ENCODE results near the gene RALY. TPM values are rescaled to one million over a fixed set of nuclear protein-coding genes. Genes with fewer than 3 reads are reported as not detected.

RALY gene
- total RNA-seq, 1 experiment from 2014 or later = 119 TPM

- ChIA-PET POLR2A (no interaction called here), RAD21 (ENCODE audit: low non-redundant PET in 1 of 2, low total read pairs in 2 of 2, uncharacterized antibody in 2 of 2, unreplicated experiment in 2 of 2) (no interaction called here), CTCF (no interaction called here)
- H3K27me3 ChIP-seq (ENCODE audit: insufficient read depth, low read length) = no peaks in the 10 kb centered on the region
- no peaks in the 10 kb centered on the region for H3K4me1 ChIP-seq (ENCODE audit: control insufficient read depth in 1 of 2, insufficient read depth in 2 of 2, low read length in 2 of 2)
- no peak overlapping the region for H3K4me2 ChIP-seq (ENCODE audit: low read length)
- no peaks in the 10 kb centered on the region for H3K9me3 ChIP-seq (ENCODE audit: control insufficient read depth in 1 of 2, insufficient read depth in 1 of 2, low read depth in 1 of 2, low read length in 2 of 2)
- intact Hi-C loops (cut with micrococcal nuclease) = no loop called here
- no peaks in the 10 kb centered on the region for H4K20me1 ChIP-seq (ENCODE audit: insufficient read depth)
- H2AFZ ChIP-seq (ENCODE audit: low read depth, low read length, poor library complexity, severe bottlenecking) = no peak overlapping the region
- ATAC-seq = no peak
- no peak overlapping the region for H3K27ac ChIP-seq (ENCODE audit: low read depth, low read length)
- TF ChIP-seq POLR2AphosphoS5 (IDR thresholded peaks at IDR 0.05; ENCODE audit: low read depth, low read length) (no peak), ZNF274 (IDR thresholded peaks at IDR 0.05; ENCODE audit: low read depth, low read length) (no peak), SIN3A (IDR thresholded peaks at IDR 0.05; ENCODE audit: low read depth) (no peak), CEBPB (IDR thresholded peaks at IDR 0.05; ENCODE audit: low read depth) (no peak), CBX3 (IDR thresholded peaks at IDR 0.05; ENCODE audit: low read depth) (no peak), CTCF (IDR thresholded peaks at IDR 0.05 in 2 of 3, conservative IDR thresholded peaks at IDR 0.05 in 1 of 3; ENCODE audit: borderline replicate concordance in 1 of 3, insufficient read depth in 1 of 3, low read depth in 2 of 3, low read length in 2 of 3) (no peak)
- TF ChIP-seq, protein P1, sequence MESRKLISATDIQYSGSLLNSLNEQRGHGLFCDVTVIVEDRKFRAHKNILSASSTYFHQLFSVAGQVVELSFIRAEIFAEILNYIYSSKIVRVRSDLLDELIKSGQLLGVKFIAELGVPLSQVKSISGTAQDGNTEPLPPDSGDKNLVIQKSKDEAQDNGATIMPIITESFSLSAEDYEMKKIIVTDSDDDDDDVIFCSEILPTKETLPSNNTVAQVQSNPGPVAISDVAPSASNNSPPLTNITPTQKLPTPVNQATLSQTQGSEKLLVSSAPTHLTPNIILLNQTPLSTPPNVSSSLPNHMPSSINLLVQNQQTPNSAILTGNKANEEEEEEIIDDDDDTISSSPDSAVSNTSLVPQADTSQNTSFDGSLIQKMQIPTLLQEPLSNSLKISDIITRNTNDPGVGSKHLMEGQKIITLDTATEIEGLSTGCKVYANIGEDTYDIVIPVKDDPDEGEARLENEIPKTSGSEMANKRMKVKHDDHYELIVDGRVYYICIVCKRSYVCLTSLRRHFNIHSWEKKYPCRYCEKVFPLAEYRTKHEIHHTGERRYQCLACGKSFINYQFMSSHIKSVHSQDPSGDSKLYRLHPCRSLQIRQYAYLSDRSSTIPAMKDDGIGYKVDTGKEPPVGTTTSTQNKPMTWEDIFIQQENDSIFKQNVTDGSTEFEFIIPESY (IDR thresholded peaks at IDR 0.05; ENCODE audit: extremely low read depth, insufficient replicate concordance, low read length) = no peak
- H3K4me3 ChIP-seq (replicated peaks in 1 of 2; ENCODE audit: low read depth in 1 of 2, low read length in 2 of 2) = no peak overlapping the region
- DNase-seq (ENCODE audit: low read depth, low spot score) = no peak
- H3K9me2 ChIP-seq (ENCODE audit: insufficient read depth) = no peaks in the 10 kb centered on the region
- no peak overlapping the region for H3K9ac ChIP-seq (ENCODE audit: low read length)
- no TSS peak for BruUV-seq (replicated peaks)
- no peaks in the 10 kb centered on the region for H3K36me3 ChIP-seq (ENCODE audit: control insufficient read depth in 1 of 2, insufficient read depth in 2 of 2, low read length in 2 of 2)
- H3K79me2 ChIP-seq (ENCODE audit: insufficient read depth, low read length) = no peaks in the 10 kb centered on the region
Measured at GRCh38 chr20:33976959-33977358, 16.8 kb upstream of the RALY start.

All from HCT116 (cell line).